Right ventricle myocardium inferior (tissue), 1 donor: ENCODE data around the gene XRN1. TPM values are rescaled to one million over a fixed set of nuclear protein-coding genes. Genes with fewer than 3 reads are reported as not detected.

ENCODE experiments used
- ATAC-seq: fragments of 200-7000 bp; cut with Tn5 transposase; one replicate; pipeline ENCODE4 v1.9.1; 2020; ENCODE audit warnings: mild to moderate bottlenecking, moderate library complexity
- DNase-seq: peaks from one replicate; pipeline ENCODE4 v3.0.0; 2021; ENCODE audit errors: missing footprints
- intact Hi-C: fragments of 100-400 bp; cut with DNase I; formaldehyde crosslinking; loops from one replicate; pipeline ENCODE4 v1.11.0; 2022
- total RNA-seq: library from RNA; stranded (reverse); fragmentation: NEBNext Ultra II Directional; extraction: Animal tissue kit (Norgen Biotek cat#: 25700); gene quantifications from one replicate; pipeline ENCODE4 v1.2.1, GENCODE V29; 2021
- donor health status: DM: no; HTN: yes; CAD: no; lungs with severe emphysema.

Gene XRN1
- total RNA-seq, 1 donor from 2014 or later, result 13.2 TPM

DNA sequence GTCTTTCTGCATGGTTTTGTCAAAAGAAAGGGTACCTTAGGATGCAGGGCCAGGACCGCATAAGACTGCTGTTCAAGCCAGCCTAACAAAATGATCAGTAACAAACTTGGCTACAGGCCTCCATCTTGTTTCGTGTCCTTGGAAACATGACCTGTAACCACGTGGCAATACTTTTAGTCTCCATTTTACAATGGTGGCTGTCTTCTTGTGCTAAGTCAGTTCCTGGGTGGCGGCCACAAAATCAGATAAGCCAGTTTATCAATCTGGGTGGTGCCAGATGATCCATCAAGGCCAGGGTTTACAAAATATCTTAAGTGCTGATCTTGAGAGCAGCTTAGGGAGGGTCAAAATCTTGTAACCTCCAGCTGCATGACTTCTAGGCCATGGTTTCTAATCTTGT lies 165.3 kb downstream of the XRN1 start:
- intact Hi-C loops, result no loop called here
- ATAC-seq, result no peak
- no peak for DNase-seq

DNA sequence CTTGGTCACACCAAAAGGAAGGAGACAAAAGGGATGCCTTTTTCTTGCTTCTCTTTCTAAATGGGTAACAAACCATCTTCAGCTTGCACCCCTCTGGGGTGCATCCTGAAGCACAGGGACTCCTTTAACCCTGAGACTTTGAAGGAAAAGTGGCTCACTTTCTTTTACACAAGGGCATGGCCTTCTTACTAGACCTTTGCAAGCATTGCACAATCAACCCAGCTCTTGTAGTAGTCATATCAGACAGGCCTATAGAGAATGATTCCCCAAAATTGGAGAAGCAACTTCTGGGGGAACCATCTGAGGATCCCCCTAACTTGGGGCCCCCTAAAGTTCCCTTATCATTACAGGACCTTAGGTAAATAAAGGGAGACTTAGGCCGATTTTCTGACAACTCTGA lies 166.4 kb downstream of the XRN1 start:
- intact Hi-C loops, result loop anchor here (2.0 kb wide), 2 partner anchors 101 to 157 kb away; no protein-coding TSS in a partner anchor

DNA sequence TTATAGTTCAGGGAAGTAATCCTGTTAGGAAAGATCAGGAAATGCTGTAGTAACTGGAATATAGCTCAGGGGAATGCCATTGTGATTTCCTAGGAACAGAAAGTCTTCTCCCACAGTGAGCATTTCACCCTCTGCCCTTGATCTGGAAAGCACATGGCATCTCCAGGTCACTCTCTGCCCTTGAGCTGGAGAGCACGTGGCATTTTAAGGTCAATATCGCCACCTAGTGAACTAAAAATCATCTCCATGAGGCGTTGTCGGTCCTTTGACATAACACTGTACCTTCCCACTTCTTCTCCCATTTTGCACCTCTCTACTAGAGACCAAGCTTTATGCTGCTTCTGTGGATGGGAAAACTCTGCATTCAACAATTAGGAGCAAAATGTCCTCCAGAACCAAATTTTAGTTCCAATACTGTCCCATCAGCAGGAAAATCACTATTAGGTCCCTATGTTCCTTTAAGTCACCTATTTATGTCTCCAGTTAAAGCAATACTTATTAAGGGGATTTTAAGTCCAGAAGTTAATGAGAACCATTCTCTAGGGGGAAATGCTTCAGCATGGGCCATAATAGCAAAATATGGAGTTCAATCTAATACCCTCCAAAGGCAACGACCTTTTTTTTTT lies 167.8 kb downstream of the XRN1 start:
- DNase-seq, result no peak
- intact Hi-C loops, result loop anchor here (1.0 to 10.0 kb wide), 4 partner anchors 99 to 318 kb away; no protein-coding TSS in a partner anchor
- ATAC-seq, result peak; percentile 85

More for the DNA sequence above, 166.4 kb downstream of the XRN1 start:
- no peak for ATAC-seq
- DNase-seq, result no peak

GRCh38 chr3:142278451-142278850 lies 169.4 kb downstream of the XRN1 start:
- ATAC-seq, result no peak
- DNase-seq, result no peak
- intact Hi-C loops, result loop anchor here (10.0 kb wide), 1 partner anchor 254 kb away; no protein-coding TSS in a partner anchor

DNA sequence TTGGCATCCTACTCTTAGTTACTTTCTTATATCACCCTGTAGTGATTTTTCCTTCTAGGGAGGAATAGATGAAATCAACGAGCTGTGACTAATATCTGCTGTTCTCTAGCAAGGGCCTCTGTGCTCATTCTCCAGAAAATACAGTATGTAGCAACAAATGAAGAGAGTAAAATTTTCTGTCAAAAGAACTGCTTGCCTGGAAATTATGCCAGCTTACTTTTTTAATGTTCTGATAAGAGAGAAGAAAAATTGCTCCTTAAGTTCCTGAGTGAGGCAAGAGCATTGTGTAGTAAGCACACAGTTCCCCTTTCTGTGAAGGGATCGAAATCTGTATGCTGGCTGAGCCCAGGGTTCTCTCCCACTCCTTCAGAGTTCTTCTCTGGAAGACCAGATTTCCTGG lies 171.1 kb downstream of the XRN1 start:
- intact Hi-C loops, result loop anchor here (10.0 kb wide), 1 partner anchor 252 kb away; no protein-coding TSS in a partner anchor
- ATAC-seq, result peak; percentile 23
- no peak for DNase-seq

DNA sequence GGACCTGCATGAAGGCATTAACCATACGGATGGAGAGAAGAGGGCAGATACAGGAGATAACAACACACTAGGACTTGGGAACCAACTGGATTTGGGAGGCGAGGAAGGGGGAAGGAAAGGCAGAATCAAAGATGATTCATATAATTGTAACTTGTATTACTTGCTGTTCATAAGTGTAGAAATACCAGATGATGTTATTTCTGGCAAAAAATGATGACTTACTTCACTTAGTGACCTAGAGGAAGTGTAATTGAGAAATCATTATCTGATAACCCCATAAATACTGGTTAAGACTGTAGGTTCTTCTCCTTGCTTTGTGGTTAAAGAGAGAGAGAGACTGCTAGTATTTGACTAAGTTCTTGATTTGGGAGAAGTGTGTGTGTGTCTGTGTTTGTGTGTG lies 172.0 kb downstream of the XRN1 start:
- no peak for DNase-seq
- intact Hi-C loops, result loop anchor here (10.0 kb wide), 1 partner anchor 251 kb away; no protein-coding TSS in a partner anchor
- peak; percentile 77 for ATAC-seq

DNA sequence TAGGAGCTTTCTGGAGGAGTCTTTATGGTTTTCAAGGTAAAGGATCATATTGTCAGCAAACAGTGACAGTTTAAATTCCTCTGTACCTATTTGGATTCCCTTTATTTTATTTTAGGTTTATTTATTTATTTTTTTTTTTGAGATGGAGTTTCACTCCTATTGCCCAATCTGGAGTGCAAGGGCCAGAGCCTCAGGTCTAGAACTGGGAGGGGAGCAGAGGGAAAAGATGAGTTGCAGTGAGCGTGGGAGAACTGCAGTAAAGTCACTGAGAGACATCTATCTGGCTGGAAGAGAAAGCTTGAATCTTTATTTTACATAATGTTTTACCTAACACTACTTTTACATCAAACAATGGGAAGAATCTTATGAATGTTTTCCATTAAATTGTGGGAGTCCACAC lies 172.9 kb downstream of the XRN1 start:
- no peak for ATAC-seq
- intact Hi-C loops, result loop anchor here (10.0 kb wide), 1 partner anchor 250 kb away; no protein-coding TSS in a partner anchor
- DNase-seq, result no peak

DNA sequence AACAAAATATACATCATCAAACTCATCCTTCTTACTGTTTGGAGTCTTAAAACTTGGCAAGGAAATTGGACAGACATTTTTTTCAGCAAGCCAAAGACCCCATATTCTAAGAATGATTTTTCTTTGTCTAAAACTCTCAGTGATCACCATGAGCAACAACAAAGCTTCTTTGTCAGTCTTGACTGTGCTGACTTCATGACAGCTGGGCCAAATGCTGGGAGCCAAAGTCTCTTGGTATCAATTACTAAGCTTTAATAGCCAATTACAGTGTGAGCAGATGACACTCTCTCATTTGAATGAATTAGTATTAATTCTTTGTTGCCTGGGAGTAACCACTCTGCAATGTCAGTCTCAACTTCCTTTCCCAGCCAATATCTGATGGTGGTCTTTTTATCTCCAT lies 174.3 kb downstream of the XRN1 start:
- ATAC-seq, result no peak
- intact Hi-C loops, result loop anchor here (2.0 to 10.0 kb wide), 2 partner anchors 145 to 249 kb away; no protein-coding TSS in a partner anchor
- DNase-seq, result no peak

DNA sequence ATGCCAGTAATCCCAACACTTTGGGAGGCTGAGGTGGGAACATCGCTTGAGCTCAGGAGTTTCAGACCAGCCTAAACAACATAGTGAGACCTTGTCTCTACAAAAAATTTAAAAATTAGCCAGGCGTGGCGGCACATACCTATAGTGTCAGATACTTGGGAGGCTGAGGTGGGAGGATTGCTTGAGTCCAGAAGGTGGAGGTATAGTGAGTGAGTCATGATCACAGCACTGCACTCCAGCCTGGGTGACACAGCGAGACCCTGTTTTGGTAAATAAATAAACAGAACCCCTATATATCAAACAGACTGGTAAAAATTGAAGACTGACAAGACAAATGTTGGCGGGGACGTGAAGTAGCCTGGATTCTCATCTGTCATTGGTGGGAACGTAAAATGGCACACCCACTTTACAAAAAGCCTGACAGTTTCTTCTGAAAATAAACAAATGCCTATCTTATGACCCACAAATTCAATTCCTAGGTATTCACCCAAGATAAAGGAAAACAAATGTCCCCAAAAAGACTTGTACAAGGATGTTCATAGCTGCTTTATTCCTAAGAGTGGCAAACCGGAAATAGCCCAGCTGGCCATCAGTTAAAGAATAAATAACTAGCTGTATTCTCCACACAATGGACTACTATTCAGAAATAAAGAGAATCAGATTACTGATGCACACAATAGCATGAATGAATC lies 175.5 kb downstream of the XRN1 start:
- intact Hi-C loops, result loop anchor here (2.0 to 10.0 kb wide), 2 partner anchors 144 to 248 kb away; no protein-coding TSS in a partner anchor
- ATAC-seq (no peak), DNase-seq (no peak)

GRCh38 chr3:142270407-142270806 lies 177.4 kb downstream of the XRN1 start:
- ATAC-seq (no peak), DNase-seq (no peak)
- intact Hi-C loops, result loop anchor here (10.0 kb wide), 1 partner anchor 246 kb away; no protein-coding TSS in a partner anchor

DNA sequence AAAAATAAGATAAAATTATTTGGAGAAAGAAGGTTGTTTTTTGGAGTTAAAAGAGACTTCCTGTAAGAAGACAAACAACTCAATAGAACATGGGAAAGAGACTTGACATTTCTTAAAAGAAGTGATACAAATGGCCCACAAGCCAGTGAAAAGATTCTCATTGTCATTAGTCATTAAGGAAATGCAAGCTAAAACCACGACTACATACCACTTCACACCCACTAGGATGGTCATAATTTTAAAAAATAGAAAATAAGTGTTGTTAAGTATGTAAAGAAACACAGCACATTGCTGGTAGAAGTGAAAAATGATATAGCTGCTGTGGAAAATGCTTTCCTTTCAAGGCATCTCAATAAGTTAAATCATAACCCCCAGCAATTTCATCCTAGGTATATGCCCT lies 178.1 kb downstream of the XRN1 start:
- ATAC-seq (no peak), DNase-seq (no peak)
- intact Hi-C loops, result loop anchor here (10.0 kb wide), 1 partner anchor 245 kb away; no protein-coding TSS in a partner anchor

DNA sequence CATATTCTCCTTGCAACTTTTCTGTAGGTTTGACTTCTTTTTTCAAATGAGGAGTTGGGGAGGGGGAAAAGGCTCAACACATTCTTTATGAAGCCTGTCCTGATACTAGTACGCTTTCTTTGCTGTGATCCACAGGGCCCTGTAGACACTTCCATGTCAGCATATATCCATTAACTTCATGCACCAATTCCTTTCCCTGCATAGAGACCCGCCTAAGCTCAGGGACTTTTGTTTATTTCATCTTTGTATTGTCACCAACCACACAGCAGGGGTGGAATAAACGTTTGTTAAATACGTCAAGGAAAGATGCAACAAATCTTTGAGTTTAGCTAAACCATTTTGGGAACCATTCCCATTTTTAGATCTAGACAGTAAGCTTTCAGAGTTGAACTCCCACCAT lies 179.4 kb downstream of the XRN1 start:
- intact Hi-C loops, result no loop called here
- ATAC-seq (no peak), DNase-seq (no peak)

DNA sequence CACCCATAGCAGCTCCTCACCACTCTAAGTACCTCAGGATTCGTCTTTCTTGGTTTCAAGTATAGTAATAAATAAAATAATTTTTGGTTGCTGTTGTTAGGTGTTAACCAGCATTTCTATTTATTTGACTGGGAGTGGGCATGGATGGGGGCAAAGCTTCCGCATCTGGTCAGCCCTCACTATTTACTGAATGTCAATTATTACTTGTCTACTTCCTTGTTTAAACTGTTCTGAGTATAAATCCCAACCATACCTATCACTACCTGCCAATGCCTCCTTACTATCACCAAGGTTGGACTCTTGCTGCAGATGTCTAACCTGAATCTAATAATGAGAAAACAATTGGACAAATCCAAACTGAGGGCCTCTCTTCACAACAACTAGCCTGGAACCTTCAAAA lies 180.6 kb downstream of the XRN1 start:
- DNase-seq, result no peak
- intact Hi-C loops, result no loop called here
- no peak for ATAC-seq

DNA sequence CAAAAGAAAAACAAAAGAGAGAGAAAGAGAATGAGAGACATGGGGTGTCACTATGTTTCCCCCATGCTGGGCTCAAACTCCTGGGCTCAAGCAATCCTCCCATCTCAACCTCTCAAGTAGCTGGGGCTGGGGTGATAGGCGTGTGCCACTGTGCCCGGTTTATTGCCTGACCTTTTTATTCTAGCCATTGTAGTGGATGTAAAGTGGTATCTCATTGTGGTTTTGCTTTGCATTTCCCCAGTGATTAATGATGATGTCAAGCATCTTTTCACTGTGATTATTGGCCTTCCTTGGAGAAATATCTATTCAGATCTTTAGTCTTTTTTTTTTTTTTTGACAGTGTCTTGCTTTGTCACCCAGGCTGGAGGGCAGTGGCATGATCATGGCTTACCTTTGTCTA lies 184.7 kb downstream of the XRN1 start:
- intact Hi-C loops, result no loop called here
- ATAC-seq (no peak), DNase-seq (no peak)

DNA sequence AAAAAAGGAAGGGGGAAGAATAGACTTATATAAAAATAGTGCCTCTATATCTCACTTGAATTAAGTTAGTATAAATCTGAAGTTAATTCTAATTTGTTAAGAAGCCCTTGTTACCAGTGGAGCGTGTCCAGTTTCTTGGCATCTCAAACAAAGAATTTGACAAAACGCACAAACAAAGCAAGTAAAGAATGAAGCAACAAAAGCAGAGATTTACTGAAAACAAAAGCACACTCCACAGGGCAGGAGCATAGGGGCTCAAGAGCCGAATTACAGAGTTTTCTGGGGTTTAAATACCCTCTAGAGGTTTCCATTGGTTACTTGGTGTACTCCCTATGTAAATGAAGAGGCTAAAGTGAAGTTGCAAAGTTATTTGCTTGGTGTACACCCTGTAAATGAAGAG lies 188.5 kb downstream of the XRN1 start:
- ATAC-seq (no peak), DNase-seq (no peak)
- intact Hi-C loops, result no loop called here

DNA sequence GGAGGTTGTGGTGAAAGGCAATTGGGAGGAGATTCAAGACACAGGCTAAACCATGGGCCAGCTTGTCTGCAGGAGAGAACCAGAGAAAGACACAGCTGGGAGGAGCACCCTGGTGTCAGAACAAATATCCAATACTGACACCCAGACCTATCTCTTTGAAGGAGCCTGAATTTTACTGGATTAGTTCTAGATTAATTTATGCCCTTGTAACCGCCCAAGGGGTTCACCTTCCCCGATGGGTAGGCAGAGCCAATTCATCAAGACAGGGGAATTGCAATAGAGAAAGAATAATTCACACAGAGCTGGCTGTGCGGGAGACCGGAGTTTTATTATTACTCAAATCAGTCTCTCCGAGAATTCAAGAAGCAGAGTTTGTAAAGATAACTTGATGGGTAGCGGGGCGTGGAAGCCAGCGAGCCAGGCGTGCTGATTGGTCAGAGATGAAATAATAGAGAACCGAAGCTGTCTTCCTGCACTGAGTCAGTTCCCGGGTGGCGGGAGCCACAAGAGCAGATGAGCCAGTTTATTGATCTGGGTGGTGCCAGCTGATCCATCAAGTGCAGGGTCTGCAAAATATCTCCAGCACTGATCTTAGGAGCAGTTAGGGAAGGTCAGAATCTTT lies 191.0 kb downstream of the XRN1 start:
- ATAC-seq (no peak), DNase-seq (no peak)
- intact Hi-C loops, result no loop called here
